Stomach (tissue), 9 donors: ENCODE data around the gene PPARGC1A. TPM values are rescaled to one million over a fixed set of nuclear protein-coding genes. Genes with fewer than 3 reads are reported as not detected.

Experiments
- DNase-seq, 2 donors: peaks; one replicate each; pipeline versions ENCODE4 v3.0.0 to v3.0.0-alpha.2; 2013 to 2019
- H3K27ac ChIP-seq, 5 donors: fragments of 200-600 bp in 4 of 5; sonication (generic) in 4 of 5; one replicate each; pipeline ENCODE4 v1.5.1; 2013 to 2019; ENCODE audit warnings: mild to moderate bottlenecking in 1 of 5, moderate library complexity in 1 of 5
- H3K27me3 ChIP-seq, 3 donors: fragments of 200-600 bp; sonication (generic); one replicate each; pipeline ENCODE4 v1.5.1; 2017 to 2019; ENCODE audit warnings: mixed run types in 1 of 3
- H3K36me3 ChIP-seq, 4 donors: fragments of 200-600 bp; sonication (generic); 1 replicate in 3 of 4; 2 replicates in 1 of 4; pipeline ENCODE4 v1.5.1; 2016 to 2019
- H3K4me1 ChIP-seq, 4 donors: fragments of 200-600 bp; sonication (generic); one replicate each; pipeline ENCODE4 v1.5.1; 2016 to 2019
- H3K4me3 ChIP-seq, 4 donors: fragments of 200-600 bp; sonication (generic) in 3 of 4; one replicate each; pipeline ENCODE4 v1.5.1; 2016 to 2019; ENCODE audit warnings: mild to moderate bottlenecking in 1 of 4
- H3K9me3 ChIP-seq, 4 donors: fragments of 200-600 bp; sonication (generic); one replicate each; pipeline ENCODE4 v1.5.1; 2016 to 2019
- CTCF ChIP-seq, 7 experiments: fragments of 450-650 bp in 4 of 7; fragments of 200-600 bp in 3 of 7; sonication (generic) in 3 of 7; IDR thresholded peaks; one replicate each; pipeline ENCODE4 v1.5.1; 2016 to 2019; ENCODE audit warnings: antibody characterized with exemption in 7 of 7, control low read depth in 2 of 7, mild to moderate bottlenecking in 1 of 7
- EP300 ChIP-seq: sonication (generic); formaldehyde crosslinking; IDR thresholded peaks from one replicate; pipeline ENCODE4 v1.6.1; 2017; ENCODE audit warnings: antibody characterized with exemption
- POLR2A ChIP-seq, 4 donors: fragments of 450-650 bp; IDR thresholded peaks; one replicate each; pipeline ENCODE4 v1.6.1; 2016; ENCODE audit warnings: antibody characterized with exemption in 4 of 4, control low read depth in 2 of 4, mild to moderate bottlenecking in 1 of 4, moderate library complexity in 1 of 4
- POLR2AphosphoS5 ChIP-seq, 3 donors: sonication (generic); formaldehyde crosslinking; IDR thresholded peaks; one replicate each; pipeline ENCODE4 v1.6.1; 2016; ENCODE audit warnings: antibody characterized with exemption in 3 of 3
- WGBS, 5 donors: extraction: QIAGEN DNeasy Blood & Tissue Kit in 3 of 5; methylation state at CpG; one replicate each; pipeline versions ENCODE4 v1.1.5 to v1.1.7; 2013 to 2018; 5-methylcytosine and 5-hydroxymethylcytosine counted together
- intact Hi-C: fragments of 100-400 bp; cut with DNase I; formaldehyde crosslinking; loops from one replicate; pipeline ENCODE4 v1.15.1; 2023; ENCODE audit warnings: low total_unique reads
- polyA plus RNA-seq, 3 donors: library from polyadenylated mRNA; stranded (reverse); fragments of 200-250 nt; gene quantifications; one replicate each; pipeline ENCODE4 v1.2.3, GENCODE V29; 2013
- total RNA-seq, 5 donors: library from RNA; depleted of rRNA; stranded (reverse); fragments of >200 nt; gene quantifications; one replicate each; pipeline versions ENCODE4 v1.1.0 to v1.2.3, GENCODE V29; 2014 to 2016
- donor health status: healthy with polysubstance abuse.
- donor health status: Bipolar disorder and iron deficiency.
- donor health status: healthy.

Gene PPARGC1A
- total and polyA plus RNA-seq, 8 donors: 2.0 to 230 (median 13.1) TPM

GRCh38 chr4:23782778-23783437 lies 106.9 kb downstream of the PPARGC1A start:
- intact Hi-C loops: no loop called here
- Histone ChIP-seq H3K27ac (no peak overlapping the region), H3K4me1 (no peaks in the 10 kb centered on the region), H3K27me3 (no peaks in the 10 kb centered on the region), H3K4me3 (no peak overlapping the region), H3K9me3 (peaks cover 0 to 7% (median 3%) of the 10 kb centered on the region in 4 donors), H3K36me3 (no peaks in the 10 kb centered on the region)
- 54 to 69% (median 64%) methylated on average over 6 of the region's 6 CpGs for WGBS, 5 donors
- DNase-seq: no peak
- TF ChIP-seq CTCF (IDR thresholded peaks at IDR 0.05) (no peak), POLR2AphosphoS5 (IDR thresholded peaks at IDR 0.05) (no peak), POLR2A (IDR thresholded peaks at IDR 0.05) (no peak), EP300 (no peak)

- WGBS, 5 donors: 77 to 92% (median 84%) methylated on average over 7 of the region's 7 CpGs
- intact Hi-C loops: no loop called here
- no peak for DNase-seq
These were observed 110.0 kb downstream of the PPARGC1A start for GRCh38 chr4:23779839-23780238.

GRCh38 chr4:23779422-23779821 lies 110.4 kb downstream of the PPARGC1A start:
- no peaks in the 10 kb centered on the region for H3K27me3 ChIP-seq
- peaks cover 0 to 7% (median 3%) of the 10 kb centered on the region in 4 donors for H3K9me3 ChIP-seq
- TF ChIP-seq POLR2A (IDR thresholded peaks at IDR 0.05) (no peak), CTCF (IDR thresholded peaks at IDR 0.05) (no peak), POLR2AphosphoS5 (IDR thresholded peaks at IDR 0.05) (no peak), EP300 (no peak)
- 66 to 73% (median 68%) methylated on average over 6 of the region's 6 CpGs for WGBS, 5 donors
- H3K27ac ChIP-seq: no peak overlapping the region
- intact Hi-C loops: no loop called here
- H3K4me1 ChIP-seq: no peaks in the 10 kb centered on the region
- no peaks in the 10 kb centered on the region for H3K36me3 ChIP-seq
- H3K4me3 ChIP-seq: no peak overlapping the region
- no peak for DNase-seq

More at GRCh38 chr4:23779839-23780238, 110.0 kb downstream of the PPARGC1A start:
- TF ChIP-seq POLR2A (IDR thresholded peaks at IDR 0.05) (no peak), POLR2AphosphoS5 (IDR thresholded peaks at IDR 0.05) (no peak), EP300 (no peak), CTCF (IDR thresholded peaks at IDR 0.05) (no peak)
- Histone ChIP-seq H3K27ac (no peak overlapping the region), H3K9me3 (peaks cover 0 to 7% (median 3%) of the 10 kb centered on the region in 4 donors), H3K4me1 (no peaks in the 10 kb centered on the region), H3K36me3 (no peaks in the 10 kb centered on the region), H3K27me3 (no peaks in the 10 kb centered on the region), H3K4me3 (no peak overlapping the region)

GRCh38 chr4:23775694-23776093 lies 114.2 kb downstream of the PPARGC1A start:
- intact Hi-C loops: no loop called here
- Histone ChIP-seq H3K4me1 (no peaks in the 10 kb centered on the region), H3K9me3 (no peaks in the 10 kb centered on the region), H3K27ac (peak overlapping the region in 1 of 5 donors; percentile 28), H3K36me3 (no peaks in the 10 kb centered on the region), H3K27me3 (no peaks in the 10 kb centered on the region), H3K4me3 (no peak overlapping the region)
- TF ChIP-seq EP300: no peak
- no peak for TF ChIP-seq POLR2A (IDR thresholded peaks at IDR 0.05)
- TF ChIP-seq CTCF (IDR thresholded peaks at IDR 0.05): peak in 2 of 7 experiments; percentile 19 to 21
- no peak for TF ChIP-seq POLR2AphosphoS5 (IDR thresholded peaks at IDR 0.05)
- DNase-seq: peak; percentile 35 to 45
